Prostate gland (tissue), 2 donors: Measurements from ENCODE around the gene KRTAP9-6.

Source experiments
- CTCF ChIP-seq, 4 experiments: fragments of 200-600 bp in 2 of 4; fragments of 450-650 bp in 2 of 4; sonication (generic) in 2 of 4; IDR thresholded peaks; 1 replicate in 3 of 4; 2 replicates in 1 of 4; pipeline ENCODE4 v1.5.1; 2016 to 2019; ENCODE audit warnings: antibody characterized with exemption in 4 of 4, mild to moderate bottlenecking in 2 of 4, moderate library complexity in 2 of 4
- POLR2A ChIP-seq: fragments of 450-650 bp; IDR thresholded peaks from one replicate; pipeline ENCODE4 v1.6.1; 2016; ENCODE audit warnings: antibody characterized with exemption, mild to moderate bottlenecking

DNA sequence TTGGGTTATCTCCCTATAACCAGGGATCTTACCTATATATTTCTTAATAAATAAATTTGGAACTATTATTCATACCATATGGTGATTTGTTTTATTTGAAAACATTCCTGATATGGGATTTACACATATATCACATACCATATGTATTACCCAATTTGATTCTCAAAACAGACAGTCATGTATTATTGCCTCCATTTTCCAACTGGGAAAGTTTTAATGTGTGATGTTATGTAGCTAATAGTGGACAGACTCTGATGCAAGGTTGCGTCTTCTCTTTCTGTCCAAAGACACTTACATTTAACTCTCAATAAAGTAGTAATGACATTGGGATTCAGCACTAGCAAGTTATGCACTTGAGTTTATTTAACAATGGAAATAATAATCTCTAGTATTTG is 8.9 kb upstream of the KRTAP9-6 start:
- TF ChIP-seq CTCF (IDR thresholded peaks at IDR 0.05) = no peak
- TF ChIP-seq POLR2A = no peak
